ENCODE results near the gene XRCC6.
"Not testable (repeated sequence)": the region's sequence is repeated elsewhere in the genome, so short reads cannot be mapped to it uniquely, and the experiment has no call there.

Gene XRCC6

DNA sequence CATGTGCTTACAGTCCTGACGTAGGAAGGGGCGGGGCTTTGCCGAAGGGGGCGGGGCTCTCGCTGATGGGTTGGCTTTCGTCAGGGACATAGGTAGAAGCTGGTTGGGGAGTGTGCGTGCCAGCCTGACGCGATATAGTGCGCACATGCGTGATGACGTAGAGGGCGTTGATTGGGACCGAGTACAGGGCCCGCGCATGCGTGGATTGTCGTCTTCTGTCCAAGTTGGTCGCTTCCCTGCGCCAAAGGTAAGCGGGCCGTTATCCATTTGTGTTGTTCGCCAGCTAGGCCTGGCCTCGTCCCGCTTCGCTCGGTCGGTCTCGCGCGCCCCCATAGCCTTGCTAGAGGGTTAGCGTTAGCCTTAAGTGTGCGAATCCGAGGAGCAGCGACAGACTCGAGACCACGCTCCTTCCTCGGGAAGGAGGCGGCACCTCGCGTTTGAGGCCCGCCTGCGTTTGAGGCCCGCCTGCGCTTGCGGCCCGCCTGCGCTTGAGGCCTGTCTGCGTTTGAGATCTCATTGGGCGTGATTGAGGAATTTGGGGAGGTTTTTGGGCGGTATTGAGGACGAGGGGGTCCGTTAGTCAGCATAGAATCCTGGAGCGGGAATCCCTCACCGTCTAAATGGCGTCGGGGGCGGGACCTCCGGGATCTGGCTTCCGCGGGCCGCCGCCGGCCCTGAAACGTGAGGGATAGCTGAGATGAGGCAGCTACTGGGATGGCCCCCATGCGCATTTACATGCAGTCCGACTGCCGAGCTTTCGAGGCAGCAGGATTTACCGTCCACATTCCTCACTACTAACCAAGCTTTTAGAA, at the start of gene XRCC6:
TSS of gene XRCC6 (plus strand) at position 197 of the 812 bp plus-strand sequence. CDS start 710 bp downstream, outside the sequence.
- peak; percentile 97 for DNase-seq

GRCh38 chr22:41571786-41572185, 49.3 kb upstream of the XRCC6 start:
- no peak for DNase-seq

- DNase-seq, result not testable (repeated sequence)
These were observed 48.8 kb upstream of the XRCC6 start for GRCh38 chr22:41572305-41572704.

DNA sequence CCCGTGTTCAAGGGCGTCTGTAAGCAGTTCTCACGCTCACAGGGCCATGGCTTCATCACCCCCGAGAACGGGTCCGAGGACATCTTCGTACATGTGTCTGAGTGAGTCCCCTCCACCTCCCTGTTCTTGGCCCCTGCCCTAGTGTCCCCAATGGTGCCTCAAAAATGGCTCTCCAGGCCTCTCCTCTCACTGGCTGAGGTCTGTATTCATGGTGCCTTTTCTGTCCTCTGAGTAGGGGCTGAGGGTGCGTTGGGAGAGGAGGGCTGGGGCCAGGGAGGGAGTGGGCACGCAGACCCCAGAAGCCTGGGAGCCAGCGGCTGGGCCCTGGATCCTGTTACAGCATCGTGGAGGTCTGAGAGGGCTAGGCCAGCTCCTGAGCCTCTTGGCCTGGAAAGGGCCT, 47.4 kb upstream of the XRCC6 start:
- DNase-seq, result no peak

- DNase-seq, result no peak
These were observed 46.2 kb upstream of the XRCC6 start for GRCh38 chr22:41574847-41575381.

GRCh38 chr22:41575533-41575932, 45.6 kb upstream of the XRCC6 start:
- DNase-seq, result no peak

GRCh38 chr22:41576877-41577276, 44.2 kb upstream of the XRCC6 start:
- no peak for DNase-seq

DNA sequence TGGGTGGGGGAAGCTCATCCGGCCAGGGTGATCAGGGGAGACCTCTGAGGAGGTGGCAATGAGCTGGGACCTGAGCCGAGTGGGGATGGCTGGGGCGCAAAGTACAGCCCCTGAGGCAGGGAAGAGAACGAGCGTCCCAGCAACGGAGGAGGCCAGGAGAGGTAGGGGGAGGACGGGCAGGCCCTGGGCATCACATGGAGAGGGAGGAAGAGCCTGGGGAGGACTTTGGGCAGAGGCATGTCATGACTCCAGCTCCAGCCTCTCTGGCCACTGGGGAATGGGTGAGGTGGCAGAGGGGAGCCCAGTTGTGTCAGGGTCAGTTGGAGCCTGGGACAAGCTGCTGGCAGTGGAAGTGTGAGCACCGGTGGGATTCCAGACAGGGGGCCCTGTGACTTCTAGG, 43.0 kb upstream of the XRCC6 start:
- DNase-seq, result no peak

DNA sequence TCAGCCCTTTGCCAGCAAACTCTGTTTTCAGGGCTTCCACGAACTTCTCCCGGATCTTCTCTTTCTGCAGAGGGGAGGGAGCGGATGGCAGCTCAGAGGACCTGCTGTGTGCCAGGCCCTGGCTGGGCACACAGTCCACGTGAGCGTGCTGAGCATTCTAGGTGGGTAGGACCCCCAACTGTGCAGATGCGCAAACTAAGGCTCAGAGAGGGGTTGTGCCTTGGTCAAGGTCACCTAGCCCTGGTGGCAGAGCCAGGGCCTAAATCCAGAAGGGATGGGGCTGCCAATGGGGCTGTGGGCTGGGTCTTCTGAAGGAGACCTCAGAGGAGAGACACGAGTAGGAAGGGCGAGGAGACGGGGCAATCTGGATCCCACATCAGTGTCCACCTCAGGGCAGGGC, 42.3 kb upstream of the XRCC6 start:
- DNase-seq, result no peak

DNA sequence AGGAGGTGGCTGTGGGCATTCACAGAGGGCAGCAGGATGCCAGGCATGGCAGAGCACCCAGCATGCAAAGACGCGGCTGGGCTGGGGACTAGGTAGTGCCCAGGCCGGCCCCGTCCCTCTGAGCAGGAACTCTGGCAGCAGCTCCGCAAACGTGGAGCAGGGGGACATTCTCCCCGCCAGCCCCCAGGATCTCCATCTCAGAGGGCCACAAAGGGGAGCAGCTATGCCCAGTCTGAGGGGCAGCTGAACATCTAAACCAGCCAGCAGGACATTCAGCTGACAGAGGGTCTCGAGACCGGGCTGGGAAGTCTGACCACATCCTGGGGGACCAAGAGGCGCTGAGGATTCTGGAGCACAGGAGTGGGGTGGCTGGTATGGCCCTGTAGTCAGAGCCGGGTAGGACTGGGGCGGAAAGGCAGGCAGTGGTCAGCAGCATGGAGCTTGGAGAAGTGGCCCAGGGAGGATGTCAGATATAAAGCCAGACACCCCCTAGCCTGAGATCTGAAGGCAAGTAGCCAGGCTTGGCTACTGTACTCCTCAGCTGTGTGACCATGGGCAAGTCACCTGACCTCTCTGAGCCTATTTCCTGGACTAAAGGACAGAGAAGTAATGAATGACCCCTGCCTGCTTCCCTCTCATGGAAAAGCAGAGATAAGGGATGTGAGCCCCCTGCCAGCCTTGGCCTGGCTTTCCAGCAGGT, 41.6 kb upstream of the XRCC6 start:
- no peak for DNase-seq

GRCh38 chr22:41579997-41580355, 41.1 kb upstream of the XRCC6 start:
- no peak for DNase-seq

DNA sequence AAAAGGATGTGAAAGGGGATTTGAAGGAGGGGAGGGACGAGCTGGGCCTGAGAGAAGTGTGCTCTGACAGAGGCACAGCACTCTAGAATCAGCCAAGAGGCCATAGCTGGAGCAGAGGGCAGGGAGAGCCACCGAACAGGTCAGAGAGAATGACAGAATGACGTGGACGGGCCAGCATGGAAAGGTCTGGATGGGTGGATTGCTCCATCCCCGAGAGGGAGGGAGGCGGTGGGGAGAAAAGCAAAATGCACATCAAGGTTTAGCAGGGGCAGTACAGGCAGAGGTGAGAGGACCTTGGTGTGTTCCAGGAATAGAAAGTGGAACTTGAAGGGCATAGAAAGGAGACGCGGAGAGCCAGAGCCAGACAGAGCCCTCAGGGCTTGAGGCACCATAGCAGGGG, 38.4 kb upstream of the XRCC6 start:
- no peak for DNase-seq

DNA sequence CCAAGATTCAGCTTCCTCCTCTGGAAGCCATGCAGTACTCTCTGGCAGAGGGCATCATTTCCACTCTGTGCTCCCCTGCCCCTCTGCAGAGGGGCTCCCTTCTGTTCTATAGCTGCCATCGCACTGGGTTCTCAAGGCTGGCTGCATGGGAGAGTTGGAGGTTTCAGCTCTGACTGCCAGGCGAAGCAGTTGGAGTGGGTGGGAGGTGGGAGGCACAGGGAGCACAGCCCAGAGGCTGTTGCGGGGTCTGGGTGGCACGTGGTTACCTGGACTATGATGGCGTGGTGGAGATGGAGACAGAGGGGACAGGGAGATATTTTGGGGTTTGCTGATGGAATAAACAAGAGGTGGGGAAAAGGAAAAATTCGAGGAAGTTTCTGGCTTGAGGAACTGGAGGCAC, 36.2 kb upstream of the XRCC6 start:
- no peak for DNase-seq

GRCh38 chr22:41585898-41586297, 35.2 kb upstream of the XRCC6 start:
- DNase-seq, result no peak

- no peak for DNase-seq
These were observed 33.8 kb upstream of the XRCC6 start for GRCh38 chr22:41587347-41587723.

DNA sequence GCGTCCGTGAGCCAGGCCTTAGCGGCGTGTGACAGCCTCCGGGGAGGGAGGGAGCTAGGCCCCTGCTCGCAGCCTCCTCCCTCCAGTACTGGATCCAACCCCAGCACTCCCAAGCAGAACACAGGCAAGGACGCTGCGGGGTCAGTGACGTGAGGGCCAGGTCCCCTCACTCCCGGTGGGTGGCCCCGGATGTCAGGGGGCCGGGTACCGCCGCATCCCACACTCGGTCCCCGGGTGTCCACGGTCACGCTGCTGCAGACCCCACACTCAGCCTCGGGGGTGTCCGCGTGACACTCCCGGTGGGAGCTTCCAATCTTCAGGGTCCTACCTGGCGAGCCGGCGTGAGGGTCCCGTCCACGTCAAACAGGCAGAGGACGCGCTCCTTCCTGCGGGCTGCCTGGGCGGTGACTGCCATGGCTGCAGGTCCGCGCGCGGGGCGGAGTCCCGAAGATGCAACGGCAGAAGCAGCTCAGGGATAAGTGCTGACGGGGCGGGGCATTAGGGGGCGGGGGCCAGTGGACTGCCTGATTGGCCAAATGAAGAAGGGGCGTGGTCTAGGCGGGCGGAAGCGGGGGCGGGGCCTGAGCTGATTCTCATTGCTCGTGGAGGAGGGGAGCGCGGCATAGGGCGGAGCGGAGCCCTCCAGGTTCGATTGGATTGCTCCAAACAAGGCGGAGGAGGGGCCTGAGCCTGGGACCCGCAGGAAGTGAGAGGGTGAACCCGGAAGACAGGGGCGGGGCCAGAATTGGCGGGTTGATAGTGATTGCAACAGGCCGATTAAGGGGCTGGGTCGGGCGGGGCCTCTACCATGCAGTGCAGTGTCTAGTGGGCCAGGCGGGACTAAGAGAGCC, 31.5 kb upstream of the XRCC6 start, which contains the start of gene PMM1:
TSS of gene PMM1 (minus strand) at position 450 of the 851 bp plus-strand sequence. CDS start at position 415, 35 bp downstream.
- DNase-seq, result peak; percentile 99

- DNase-seq, result not testable (repeated sequence)
These were observed 27.6 kb upstream of the XRCC6 start for GRCh38 chr22:41593336-41593960.

DNA sequence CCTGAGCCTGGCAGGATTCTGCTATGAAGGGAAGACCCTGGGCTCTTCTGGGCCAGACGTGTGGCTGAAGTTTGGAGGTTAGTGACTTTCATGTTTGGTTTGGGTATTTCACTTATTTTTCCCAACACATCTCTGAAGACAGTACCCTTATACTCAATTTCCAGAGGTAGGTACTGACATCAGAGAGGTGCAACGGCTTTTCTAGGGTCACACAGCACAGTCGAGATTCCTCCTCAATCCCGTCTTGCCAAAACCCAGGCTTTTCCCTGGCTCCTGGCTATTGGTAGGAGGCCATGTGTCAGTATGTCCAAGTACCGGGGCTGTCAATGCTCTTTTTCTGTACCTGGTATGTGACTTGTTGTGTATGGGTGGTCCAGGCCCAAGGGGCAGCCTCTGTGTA, 25.4 kb upstream of the XRCC6 start:
- no peak for DNase-seq

DNA sequence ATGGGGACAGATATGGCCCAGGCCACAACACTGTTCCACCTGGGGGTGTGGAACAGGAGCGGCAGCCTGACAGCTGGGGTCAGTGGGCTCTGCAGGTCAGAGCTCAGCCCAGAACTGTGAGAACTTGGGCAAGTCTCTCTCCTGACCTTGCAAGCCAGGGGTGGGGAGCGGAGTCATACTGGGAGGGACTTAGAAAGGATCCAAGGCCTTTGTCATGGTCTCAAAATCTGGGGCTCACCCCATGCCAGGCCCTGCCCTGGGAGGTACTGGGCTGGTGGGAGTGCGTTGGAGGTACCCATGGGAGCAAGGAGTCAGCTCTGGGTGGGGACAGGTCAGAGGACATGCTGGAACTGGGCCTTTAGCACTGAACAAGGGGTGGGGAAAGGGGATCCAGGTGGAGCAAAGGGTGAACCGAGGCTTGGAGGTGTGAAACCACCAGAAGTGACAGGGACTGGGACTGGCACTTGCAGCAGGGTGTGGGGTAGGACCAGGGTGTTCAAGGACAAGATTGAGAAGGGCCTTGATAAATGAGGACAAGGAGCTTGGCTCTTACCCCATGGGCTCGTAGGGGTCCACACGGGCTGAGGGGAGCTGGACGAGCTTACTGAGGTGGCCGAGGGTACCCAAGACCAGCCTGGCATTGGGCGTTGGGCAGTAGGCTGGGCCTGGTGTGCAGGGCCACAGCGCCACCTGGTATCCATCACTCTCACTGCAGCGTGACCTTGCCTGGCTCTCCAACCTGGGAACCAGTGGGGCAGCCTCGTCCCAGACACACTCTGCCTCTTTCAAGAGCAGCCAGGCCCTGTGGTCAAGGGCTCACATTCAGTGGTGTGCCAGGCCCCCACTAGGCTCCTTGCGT, 24.1 kb upstream of the XRCC6 start:
- DNase-seq, result no peak

GRCh38 chr22:41597635-41597953, 23.5 kb upstream of the XRCC6 start:
- no peak for DNase-seq

DNA sequence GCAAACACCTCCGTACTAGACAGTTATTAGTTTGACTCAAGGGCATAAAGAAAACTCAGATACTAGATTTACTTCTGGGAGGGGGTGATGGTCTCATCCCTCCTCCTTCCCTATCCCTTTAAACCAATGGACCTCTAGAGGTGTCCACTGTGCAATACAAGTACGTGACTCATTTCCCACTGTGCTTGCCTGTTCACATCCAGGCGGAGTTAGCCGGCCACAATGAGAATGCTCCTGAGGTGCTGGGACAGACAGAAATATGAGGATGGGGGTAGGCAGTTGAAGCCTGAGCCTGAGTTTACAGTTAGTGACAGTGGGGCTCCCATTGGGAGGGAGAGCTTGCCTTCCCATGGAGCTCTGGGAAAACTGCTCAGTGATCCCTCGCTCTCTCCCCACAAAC, 23.0 kb upstream of the XRCC6 start:
- DNase-seq, result no peak

Measured in NCI-H2029 (cell line).